SK-N-SH (cell line): ENCODE results near the gene NT5M. TPM values are rescaled to one million over a fixed set of nuclear protein-coding genes. Genes with fewer than 3 reads are reported as not detected.

ENCODE experiments used
- CTCF ChIA-PET: fragments of 300-600, 350-600 bp; formaldehyde crosslinking; extraction: SDS; loops from one replicate; lab custom pipeline; 2021; lab: Yijun Ruan, JAX
- POLR2A ChIA-PET: fragments of 350-600 bp; sonication (Branson Sonifier 250); formaldehyde crosslinking; extraction: SDS; loops from one replicate; lab custom pipeline; 2020; ENCODE audit warnings: antibody characterized with exemption, inconsistent platforms; lab: Yijun Ruan, JAX
- DNase-seq: peaks from one replicate; pipeline ENCODE4 v3.0.0; 2012
- H2AFZ ChIP-seq: fragments of 200-600 bp; sonication (generic); 2 replicates; pipeline ENCODE4 v1.8.1; 2016; ENCODE audit warnings: antibody characterized with exemption, mild to moderate bottlenecking, low read depth
- H3F3A ChIP-seq: fragments of 200-600 bp; sonication (generic); replicated peaks from 2 replicates; pipeline ENCODE3; 2016; ENCODE audit warnings: antibody characterized with exemption, mild to moderate bottlenecking; ENCODE audit not compliant: insufficient read depth
- H3K27ac ChIP-seq, 2 experiments: fragments of 200-500 bp in 1 of 2; fragments of 200-600 bp in 1 of 2; sonication (Bioruptor generic) in 1 of 2; sonication (generic), shearing (Covaris generic) in 1 of 2; 2 replicates each; pipeline versions ENCODE4 v1.5.1 to v1.6.1; 2014 to 2016; ENCODE audit warnings: low read depth in 2 of 2, inconsistent platforms in 1 of 2, low read length in 1 of 2, mild to moderate bottlenecking in 1 of 2, mixed read lengths in 1 of 2
- H3K27me3 ChIP-seq: fragments of 200-600 bp; sonication (generic), shearing (Covaris generic); 2 replicates; pipeline ENCODE4 v1.6.1; 2016; ENCODE audit warnings: mixed run types; ENCODE audit not compliant: insufficient read depth
- H3K36me3 ChIP-seq, 2 experiments: fragments of 200-500 bp in 1 of 2; fragments of 200-600 bp in 1 of 2; sonication (Bioruptor generic) in 1 of 2; sonication (generic) in 1 of 2; replicated peaks in 1 of 2; 2 replicates each; pipeline versions ENCODE3 to v1.5.1; 2014 to 2016; ENCODE audit warnings: low read length in 1 of 2, mild to moderate bottlenecking in 1 of 2; ENCODE audit not compliant: insufficient read depth in 2 of 2, control insufficient read depth in 1 of 2
- H3K4me1 ChIP-seq, 2 experiments: fragments of 200-500 bp in 1 of 2; fragments of 200-600 bp in 1 of 2; sonication (Bioruptor generic) in 1 of 2; sonication (generic), shearing (Covaris generic) in 1 of 2; 2 replicates each; pipeline versions ENCODE4 v1.5.1 to v1.6.1; 2014 to 2016; ENCODE audit warnings: low read depth in 1 of 2, low read length in 1 of 2, mixed run types in 1 of 2; ENCODE audit not compliant: insufficient read depth in 2 of 2, control insufficient read depth in 1 of 2
- H3K4me2 ChIP-seq: fragments of 200-600 bp; sonication (generic), shearing (Covaris generic); 2 replicates; pipeline ENCODE4 v1.6.1; 2017; ENCODE audit warnings: mixed run types
- H3K4me3 ChIP-seq, 2 experiments: fragments of 200-500 bp in 1 of 2; fragments of 200-600 bp in 1 of 2; sonication (Bioruptor generic) in 1 of 2; sonication (generic), shearing (Covaris generic) in 1 of 2; 2 replicates each; pipeline versions ENCODE4 v1.5.1 to v1.8.1; 2014 to 2016; ENCODE audit warnings: low read depth in 2 of 2, inconsistent platforms in 1 of 2, low read length in 1 of 2, mild to moderate bottlenecking in 1 of 2, mixed read lengths in 1 of 2, moderate library complexity in 1 of 2
- H3K79me2 ChIP-seq: fragments of 200-600 bp; sonication (generic); 2 replicates; pipeline ENCODE4 v1.8.1; 2017; ENCODE audit warnings: mild to moderate bottlenecking; ENCODE audit not compliant: insufficient read depth
- H3K9ac ChIP-seq: fragments of 200-600 bp; sonication (generic); 2 replicates; pipeline ENCODE4 v1.6.1; 2017; ENCODE audit warnings: mixed run types
- H3K9me2 ChIP-seq: fragments of 200-600 bp; sonication (generic); 2 replicates; pipeline ENCODE4 v1.6.1; 2017; ENCODE audit warnings: mixed run types
- H3K9me3 ChIP-seq: fragments of 200-600 bp; sonication (generic); 2 replicates; pipeline ENCODE4 v1.6.1; 2017; ENCODE audit warnings: mixed run types, mild to moderate bottlenecking, moderate library complexity
- H4K20me1 ChIP-seq: fragments of 200-600 bp; sonication (generic); 2 replicates; pipeline ENCODE4 v1.6.1; 2017; ENCODE audit warnings: mild to moderate bottlenecking, mixed run types; ENCODE audit not compliant: insufficient read depth
- CHD2 ChIP-seq: fragments of 150-350 bp; IDR thresholded peaks from 2 replicates; pipeline ENCODE4 v1.6.1; 2018; ENCODE audit warnings: low read length; ENCODE audit not compliant: partially characterized antibody
- ELF1 ChIP-seq: IDR thresholded peaks from 2 replicates; pipeline ENCODE4 v1.4.0; 2012
- EP300 ChIP-seq, 2 experiments: IDR thresholded peaks; 2 replicates each; pipeline versions ENCODE4 v1.4.0 to v1.6.1; 2012; ENCODE audit warnings: borderline replicate concordance in 1 of 2, low read depth in 1 of 2, low read length in 1 of 2
- EZH2phosphoT487 ChIP-seq: fragments of 200-600 bp; sonication (generic); IDR thresholded peaks from 2 replicates; pipeline ENCODE4 v1.6.1; 2017; ENCODE audit warnings: low read depth, mixed run types, mild to moderate bottlenecking, antibody characterized with exemption, moderate library complexity, borderline replicate concordance
- FOSL2 ChIP-seq: IDR thresholded peaks from 2 replicates; pipeline ENCODE4 v1.4.0; 2012; ENCODE audit warnings: low read depth, mild to moderate bottlenecking, moderate library complexity, borderline replicate concordance
- FOXJ3 ChIP-seq: sonication (generic); formaldehyde crosslinking; IDR thresholded peaks from 2 replicates; pipeline ENCODE4 v1.5.1; 2020; ENCODE audit warnings: mild to moderate bottlenecking, missing genetic modification reagents
- GABPA ChIP-seq: IDR thresholded peaks from 2 replicates; pipeline ENCODE4 v1.4.0; 2012; ENCODE audit warnings: low read depth, mild to moderate bottlenecking
- GATA2 ChIP-seq: sonication (generic); formaldehyde crosslinking; IDR thresholded peaks from 2 replicates; pipeline ENCODE4 v1.5.0; 2020; ENCODE audit warnings: mild to moderate bottlenecking, missing genetic modification reagents
- JUND ChIP-seq: IDR thresholded peaks from 2 replicates; pipeline ENCODE4 v1.4.0; 2012
- MEF2A ChIP-seq: IDR thresholded peaks from 2 replicates; pipeline ENCODE4 v1.4.0; 2012; ENCODE audit warnings: low read depth, borderline replicate concordance
- MXI1 ChIP-seq: IDR thresholded peaks from 2 replicates; pipeline ENCODE4 v1.6.1; 2012; ENCODE audit warnings: mild to moderate bottlenecking, low read depth, low read length, improper control_type of control experiment
- NFIC ChIP-seq: IDR thresholded peaks from 2 replicates; pipeline ENCODE4 v1.4.0; 2012; ENCODE audit warnings: borderline replicate concordance
- NRF1 ChIP-seq: IDR thresholded peaks from 2 replicates; pipeline ENCODE4 v1.6.1; 2012; ENCODE audit warnings: low read depth, mild to moderate bottlenecking, low read length
- POLR2AphosphoS5 ChIP-seq: IDR thresholded peaks from 2 replicates; pipeline ENCODE4 v1.6.1; 2012; ENCODE audit warnings: low read depth, low read length
- RCOR1 ChIP-seq: fragments of 150-350 bp; IDR thresholded peaks from 2 replicates; pipeline ENCODE4 v1.6.1; 2017; ENCODE audit warnings: antibody characterized with exemption, low read length
- RFX5 ChIP-seq: IDR thresholded peaks from 2 replicates; pipeline ENCODE4 v1.6.1; 2012; ENCODE audit warnings: mild to moderate bottlenecking, improper control_type of control experiment, low read length
- RXRA ChIP-seq: IDR thresholded peaks from 2 replicates; pipeline ENCODE4 v1.4.0; 2012; ENCODE audit warnings: low read depth, mild to moderate bottlenecking, borderline replicate concordance
- SMC3 ChIP-seq: IDR thresholded peaks from 2 replicates; pipeline ENCODE4 v1.6.1; 2012; ENCODE audit warnings: low read depth, low read length, improper control_type of control experiment
- TCF12 ChIP-seq: IDR thresholded peaks from 2 replicates; pipeline ENCODE4 v1.4.0; 2012
- TEAD4 ChIP-seq: IDR thresholded peaks from 2 replicates; pipeline ENCODE4 v1.4.0; 2012; ENCODE audit warnings: mild to moderate bottlenecking, borderline replicate concordance; ENCODE audit not compliant: insufficient read depth
- YY1 ChIP-seq: IDR thresholded peaks from 2 replicates; pipeline ENCODE4 v1.4.0; 2012; ENCODE audit warnings: low read depth, mild to moderate bottlenecking
- WGBS: methylation state at CpG from one replicate; pipeline ENCODE4 v1.1.6; 2017; ENCODE audit warnings: low lambda C conversion rate; 5-methylcytosine and 5-hydroxymethylcytosine counted together
- polyA plus RNA-seq, 3 experiments: library from polyadenylated mRNA; depleted of rRNA; stranded (reverse); fragments of >200 nt; gene quantifications; 2 replicates each; pipeline ENCODE4 v1.2.3, GENCODE V29; 2012
- TF ChIP-seq, protein P1 (sequence below): fragments of 150-350 bp; IDR thresholded peaks from 2 replicates; pipeline ENCODE4 v1.6.1; 2016; ENCODE audit warnings: mild to moderate bottlenecking, low read depth, low read length
- TF ChIP-seq, protein P2 (sequence below): IDR thresholded peaks from 2 replicates; pipeline ENCODE4; 2012
- TF ChIP-seq, protein P3 (sequence below): IDR thresholded peaks from 2 replicates; pipeline ENCODE4 v1.6.1; 2012; ENCODE audit warnings: mild to moderate bottlenecking, low read depth, low read length, moderate library complexity
- TF ChIP-seq, protein P4 (sequence below): IDR thresholded peaks from 2 replicates; pipeline ENCODE4 v1.4.0; 2012; ENCODE audit warnings: low read depth, borderline replicate concordance
- TF ChIP-seq, protein P5 (sequence below): fragments of 200-600 bp; sonication (generic); IDR thresholded peaks from 2 replicates; pipeline ENCODE4 v1.6.1; 2017; ENCODE audit warnings: antibody characterized with exemption, mild to moderate bottlenecking, moderate library complexity

Gene NT5M
- 3.3 and 3.9 TPM in 2 replicates for polyA plus RNA-seq (2012; rRNA removed)
- polyA plus RNA-seq (2012; cell fraction: cytosol; rRNA removed) = 1.6 and 2.4 TPM in 2 replicates
- 4.1 and 5.3 TPM in 2 replicates for polyA plus RNA-seq (2012; cell fraction: nucleus; rRNA removed)

DNA sequence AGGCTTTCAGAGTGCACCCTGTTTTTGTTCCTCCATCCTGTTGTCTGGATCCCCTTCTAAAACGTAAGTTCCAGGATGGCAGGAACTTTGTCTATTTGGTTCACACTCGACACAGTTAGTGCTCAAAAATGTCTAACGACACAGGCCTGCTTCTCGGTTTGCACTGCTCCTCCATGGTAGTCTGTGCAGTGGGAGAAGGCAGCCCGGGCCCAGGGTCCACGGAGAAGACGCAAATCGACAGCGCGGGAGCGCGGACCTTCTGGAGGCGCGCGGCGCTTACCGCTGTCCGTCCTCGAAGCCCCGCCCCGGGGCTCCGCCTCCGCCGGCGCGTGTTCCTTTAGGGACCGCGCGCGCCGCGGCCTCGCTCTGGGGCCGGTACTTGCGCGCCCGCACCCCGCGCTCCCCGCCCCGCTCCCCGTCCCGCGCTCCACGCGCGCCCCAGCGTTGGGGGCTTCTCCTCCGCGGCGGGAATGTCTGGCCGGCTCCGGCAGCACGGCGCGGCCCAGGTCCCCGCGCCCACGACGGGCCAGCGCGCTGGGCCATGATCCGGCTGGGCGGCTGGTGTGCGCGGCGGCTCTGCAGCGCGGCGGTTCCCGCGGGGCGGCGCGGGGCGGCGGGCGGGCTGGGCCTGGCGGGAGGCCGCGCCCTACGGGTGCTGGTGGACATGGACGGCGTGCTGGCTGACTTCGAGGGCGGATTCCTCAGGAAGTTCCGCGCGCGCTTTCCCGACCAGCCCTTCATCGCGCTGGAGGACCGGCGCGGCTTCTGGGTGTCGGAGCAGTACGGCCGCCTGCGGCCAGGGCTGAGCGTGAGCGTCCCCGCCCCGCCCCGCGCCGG is at the start of gene NT5M:
Gene NT5M, plus strand, starts transcription at position 364 of the 837 bp plus-strand sequence. Its CDS starts 178 bp downstream, at position 542.
- POLR2A ChIA-PET = no interaction called here
- Histone ChIP-seq H3K36me3 (no peaks in the 10 kb centered on the region), H3K4me3 (peak within 1 kb of the TSS; percentile 58 to 83), H3K4me2 (peak within 1 kb of the TSS; percentile 92), H3K9me3 (no peaks in the 10 kb centered on the region), H4K20me1 (no peaks in the 10 kb centered on the region), H3K27me3 (no peaks in the 10 kb centered on the region), H3K9ac (peak within 1 kb of the TSS; percentile 64), H3K27ac (peak within 1 kb of the TSS; percentile 7 to 83; a peak in 3 of 4 replicates), H3K79me2 (no peaks in the 10 kb centered on the region), H2AFZ (peak within 1 kb of the TSS; percentile 78), H3K9me2 (no peaks in the 10 kb centered on the region), H3K4me1 (peaks cover 7 to 18% of the 10 kb centered on the region in 2 experiments; a peak in 2 of 4 replicates), H3F3A (peaks cover 8% of the 10 kb centered on the region)
- CTCF ChIA-PET = no interaction called here
- DNase-seq = peak; percentile 95
- WGBS = 3% methylated on average over 4 of the region's 107 CpGs
- TF ChIP-seq NFIC (no peak), GATA2 (CRISPR knock-in tag) (no peak), SMC3 (no peak), EP300 (IDR thresholded peaks at IDR 0.05; ENCODE audit: borderline replicate concordance in 1 of 2, low read depth in 1 of 2, low read length in 1 of 2) (no peak), NRF1 (no peak), GABPA (no peak), MEF2A (no peak), FOXJ3 (no peak), TEAD4 (no peak), CHD2 (peak; percentile 18), POLR2AphosphoS5 (peak; percentile 63; the same call in 1 of the 2 replicates), TCF12 (no peak), JUND (no peak), RCOR1 (no peak), YY1 (no peak), RFX5 (no peak), ELF1 (no peak), RXRA (no peak), EZH2phosphoT487 (no peak), FOSL2 (no peak), MXI1 (peak; percentile 75; the same call in 1 of the 2 replicates)
- TF ChIP-seq, protein P1, sequence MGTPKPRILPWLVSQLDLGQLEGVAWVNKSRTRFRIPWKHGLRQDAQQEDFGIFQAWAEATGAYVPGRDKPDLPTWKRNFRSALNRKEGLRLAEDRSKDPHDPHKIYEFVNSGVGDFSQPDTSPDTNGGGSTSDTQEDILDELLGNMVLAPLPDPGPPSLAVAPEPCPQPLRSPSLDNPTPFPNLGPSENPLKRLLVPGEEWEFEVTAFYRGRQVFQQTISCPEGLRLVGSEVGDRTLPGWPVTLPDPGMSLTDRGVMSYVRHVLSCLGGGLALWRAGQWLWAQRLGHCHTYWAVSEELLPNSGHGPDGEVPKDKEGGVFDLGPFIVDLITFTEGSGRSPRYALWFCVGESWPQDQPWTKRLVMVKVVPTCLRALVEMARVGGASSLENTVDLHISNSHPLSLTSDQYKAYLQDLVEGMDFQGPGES = no peak
- TF ChIP-seq, protein P2, sequence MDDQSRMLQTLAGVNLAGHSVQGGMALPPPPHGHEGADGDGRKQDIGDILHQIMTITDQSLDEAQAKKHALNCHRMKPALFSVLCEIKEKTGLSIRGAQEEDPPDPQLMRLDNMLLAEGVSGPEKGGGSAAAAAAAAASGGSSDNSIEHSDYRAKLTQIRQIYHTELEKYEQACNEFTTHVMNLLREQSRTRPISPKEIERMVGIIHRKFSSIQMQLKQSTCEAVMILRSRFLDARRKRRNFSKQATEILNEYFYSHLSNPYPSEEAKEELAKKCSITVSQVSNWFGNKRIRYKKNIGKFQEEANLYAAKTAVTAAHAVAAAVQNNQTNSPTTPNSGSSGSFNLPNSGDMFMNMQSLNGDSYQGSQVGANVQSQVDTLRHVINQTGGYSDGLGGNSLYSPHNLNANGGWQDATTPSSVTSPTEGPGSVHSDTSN = no peak
- TF ChIP-seq, protein P3, sequence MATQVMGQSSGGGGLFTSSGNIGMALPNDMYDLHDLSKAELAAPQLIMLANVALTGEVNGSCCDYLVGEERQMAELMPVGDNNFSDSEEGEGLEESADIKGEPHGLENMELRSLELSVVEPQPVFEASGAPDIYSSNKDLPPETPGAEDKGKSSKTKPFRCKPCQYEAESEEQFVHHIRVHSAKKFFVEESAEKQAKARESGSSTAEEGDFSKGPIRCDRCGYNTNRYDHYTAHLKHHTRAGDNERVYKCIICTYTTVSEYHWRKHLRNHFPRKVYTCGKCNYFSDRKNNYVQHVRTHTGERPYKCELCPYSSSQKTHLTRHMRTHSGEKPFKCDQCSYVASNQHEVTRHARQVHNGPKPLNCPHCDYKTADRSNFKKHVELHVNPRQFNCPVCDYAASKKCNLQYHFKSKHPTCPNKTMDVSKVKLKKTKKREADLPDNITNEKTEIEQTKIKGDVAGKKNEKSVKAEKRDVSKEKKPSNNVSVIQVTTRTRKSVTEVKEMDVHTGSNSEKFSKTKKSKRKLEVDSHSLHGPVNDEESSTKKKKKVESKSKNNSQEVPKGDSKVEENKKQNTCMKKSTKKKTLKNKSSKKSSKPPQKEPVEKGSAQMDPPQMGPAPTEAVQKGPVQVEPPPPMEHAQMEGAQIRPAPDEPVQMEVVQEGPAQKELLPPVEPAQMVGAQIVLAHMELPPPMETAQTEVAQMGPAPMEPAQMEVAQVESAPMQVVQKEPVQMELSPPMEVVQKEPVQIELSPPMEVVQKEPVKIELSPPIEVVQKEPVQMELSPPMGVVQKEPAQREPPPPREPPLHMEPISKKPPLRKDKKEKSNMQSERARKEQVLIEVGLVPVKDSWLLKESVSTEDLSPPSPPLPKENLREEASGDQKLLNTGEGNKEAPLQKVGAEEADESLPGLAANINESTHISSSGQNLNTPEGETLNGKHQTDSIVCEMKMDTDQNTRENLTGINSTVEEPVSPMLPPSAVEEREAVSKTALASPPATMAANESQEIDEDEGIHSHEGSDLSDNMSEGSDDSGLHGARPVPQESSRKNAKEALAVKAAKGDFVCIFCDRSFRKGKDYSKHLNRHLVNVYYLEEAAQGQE = no peak
- TF ChIP-seq, protein P4, sequence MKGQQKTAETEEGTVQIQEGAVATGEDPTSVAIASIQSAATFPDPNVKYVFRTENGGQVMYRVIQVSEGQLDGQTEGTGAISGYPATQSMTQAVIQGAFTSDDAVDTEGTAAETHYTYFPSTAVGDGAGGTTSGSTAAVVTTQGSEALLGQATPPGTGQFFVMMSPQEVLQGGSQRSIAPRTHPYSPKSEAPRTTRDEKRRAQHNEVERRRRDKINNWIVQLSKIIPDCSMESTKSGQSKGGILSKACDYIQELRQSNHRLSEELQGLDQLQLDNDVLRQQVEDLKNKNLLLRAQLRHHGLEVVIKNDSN = no peak
- TF ChIP-seq, protein P5, sequence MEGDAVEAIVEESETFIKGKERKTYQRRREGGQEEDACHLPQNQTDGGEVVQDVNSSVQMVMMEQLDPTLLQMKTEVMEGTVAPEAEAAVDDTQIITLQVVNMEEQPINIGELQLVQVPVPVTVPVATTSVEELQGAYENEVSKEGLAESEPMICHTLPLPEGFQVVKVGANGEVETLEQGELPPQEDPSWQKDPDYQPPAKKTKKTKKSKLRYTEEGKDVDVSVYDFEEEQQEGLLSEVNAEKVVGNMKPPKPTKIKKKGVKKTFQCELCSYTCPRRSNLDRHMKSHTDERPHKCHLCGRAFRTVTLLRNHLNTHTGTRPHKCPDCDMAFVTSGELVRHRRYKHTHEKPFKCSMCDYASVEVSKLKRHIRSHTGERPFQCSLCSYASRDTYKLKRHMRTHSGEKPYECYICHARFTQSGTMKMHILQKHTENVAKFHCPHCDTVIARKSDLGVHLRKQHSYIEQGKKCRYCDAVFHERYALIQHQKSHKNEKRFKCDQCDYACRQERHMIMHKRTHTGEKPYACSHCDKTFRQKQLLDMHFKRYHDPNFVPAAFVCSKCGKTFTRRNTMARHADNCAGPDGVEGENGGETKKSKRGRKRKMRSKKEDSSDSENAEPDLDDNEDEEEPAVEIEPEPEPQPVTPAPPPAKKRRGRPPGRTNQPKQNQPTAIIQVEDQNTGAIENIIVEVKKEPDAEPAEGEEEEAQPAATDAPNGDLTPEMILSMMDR = no peak
